ENCODE results near the gene DMXL1. TPM values are rescaled to one million over a fixed set of nuclear protein-coding genes. Genes with fewer than 3 reads are reported as not detected.

The DMXL1 gene
- total and polyA plus RNA-seq, 2 experiments from 2014 or later = 28.4 to 41.7 TPM

GRCh38 chr5:119054101-119054500 lies 16.8 kb upstream of the DMXL1 start:
- DNase-seq (ENCODE audit: low spot score) = no peak
- Histone ChIP-seq H3K4me1 (ENCODE audit: insufficient read depth) (peaks cover 17% of the 10 kb centered on the region; the same call in 1 of the 2 replicates), H3K27ac (ENCODE audit: low read depth) (no peak overlapping the region), H3K79me2 (replicated peaks; ENCODE audit: insufficient read depth) (no peaks in the 10 kb centered on the region), H3K27me3 (ENCODE audit: insufficient read depth) (no peaks in the 10 kb centered on the region), H3F3A (replicated peaks; ENCODE audit: low read depth) (no peaks in the 10 kb centered on the region), H3K4me3 (no peak overlapping the region), H4K20me1 (replicated peaks; ENCODE audit: insufficient read depth) (no peaks in the 10 kb centered on the region), H3K36me3 (ENCODE audit: insufficient read depth) (no peaks in the 10 kb centered on the region), H3K9me2 (ENCODE audit: insufficient read depth) (no peaks in the 10 kb centered on the region), H3K4me2 (no peak overlapping the region), H2AFZ (no peak overlapping the region)
- no peaks in the 10 kb centered on the region for H3K9me3 Mint-ChIP-seq
- H3K36me3 Mint-ChIP-seq (ENCODE audit: low read depth) = no peaks in the 10 kb centered on the region
- no peak overlapping the region for H3K4me3 Mint-ChIP-seq
- H3K27me3 Mint-ChIP-seq (ENCODE audit: insufficient read depth, low read depth, poor library complexity) = no peaks in the 10 kb centered on the region
- H3K27ac Mint-ChIP-seq = no peak overlapping the region
- ATAC-seq = no peak
- TF ChIP-seq ZNF331 (CRISPR knock-in tag; IDR thresholded peaks at IDR 0.05; ENCODE audit: low read depth) (no peak), STAT1 (IDR thresholded peaks at IDR 0.05; ENCODE audit: unreplicated experiment) (no peak), JUNB (IDR thresholded peaks at IDR 0.05; ENCODE audit: unreplicated experiment) (no peak)
- peaks cover 10% of the 10 kb centered on the region for H3K4me1 Mint-ChIP-seq

- Histone ChIP-seq H3K27me3 (ENCODE audit: insufficient read depth) (no peaks in the 10 kb centered on the region), H4K20me1 (replicated peaks; ENCODE audit: insufficient read depth) (no peaks in the 10 kb centered on the region), H3K79me2 (replicated peaks; ENCODE audit: insufficient read depth) (no peaks in the 10 kb centered on the region), H3K4me1 (ENCODE audit: insufficient read depth) (peaks cover 9% of the 10 kb centered on the region; the same call in 1 of the 2 replicates), H2AFZ (peak overlapping the region; percentile 56), H3K27ac (ENCODE audit: low read depth) (no peak overlapping the region), H3K4me3 (no peak overlapping the region), H3K9me2 (ENCODE audit: insufficient read depth) (no peaks in the 10 kb centered on the region), H3K4me2 (no peak overlapping the region), H3F3A (replicated peaks; ENCODE audit: low read depth) (no peaks in the 10 kb centered on the region), H3K36me3 (ENCODE audit: insufficient read depth) (no peaks in the 10 kb centered on the region)
- H3K9me3 Mint-ChIP-seq = no peaks in the 10 kb centered on the region
- no peaks in the 10 kb centered on the region for H3K27me3 Mint-ChIP-seq (ENCODE audit: insufficient read depth, low read depth, poor library complexity)
- H3K4me3 Mint-ChIP-seq = no peak overlapping the region
- DNase-seq (ENCODE audit: low spot score) = no peak
- H3K4me1 Mint-ChIP-seq = peaks cover 5% of the 10 kb centered on the region
- no peak overlapping the region for H3K27ac Mint-ChIP-seq
- no peaks in the 10 kb centered on the region for H3K36me3 Mint-ChIP-seq (ENCODE audit: low read depth)
- no peak for ATAC-seq
- TF ChIP-seq NANOG (IDR thresholded peaks at IDR 0.05; ENCODE audit: borderline replicate concordance) = no peak
- no peak for TF ChIP-seq CTCF (conservative IDR thresholded peaks at IDR 0.05; ENCODE audit: low read depth in 2 of 2)
- TF ChIP-seq CREB1 (CRISPR knock-in tag; IDR thresholded peaks at IDR 0.05; ENCODE audit: low read depth) = no peak
- no peak for TF ChIP-seq STAT1 (IDR thresholded peaks at IDR 0.05; ENCODE audit: unreplicated experiment)
- no peak for TF ChIP-seq ZNF114 (CRISPR knock-in tag; IDR thresholded peaks at IDR 0.05)
- TF ChIP-seq EZH2 (IDR thresholded peaks at IDR 0.05; ENCODE audit: low read depth, unreplicated experiment) = no peak
- no peak for TF ChIP-seq JUNB (IDR thresholded peaks at IDR 0.05; ENCODE audit: unreplicated experiment)
- no peak for TF ChIP-seq REST (IDR thresholded peaks at IDR 0.05; ENCODE audit: unreplicated experiment)
- no peak for TF ChIP-seq EZH2phosphoT487 (IDR thresholded peaks at IDR 0.05; ENCODE audit: unreplicated experiment)
- no peak for TF ChIP-seq ETS1 (IDR thresholded peaks at IDR 0.05)
Measured at GRCh38 chr5:119055294-119055693, 15.6 kb upstream of the DMXL1 start.
